Progenitor cell of endocrine pancreas (in vitro differentiated cells): ENCODE results near the gene RRP15. TPM values are rescaled to one million over a fixed set of nuclear protein-coding genes. Genes with fewer than 3 reads are reported as not detected.

Source experiments
- DNase-seq: peaks from one replicate; pipeline ENCODE4 v3.0.0; 2021; ENCODE audit warnings: low spot score; ENCODE audit not compliant: unreplicated experiment
- H3K27ac Mint-ChIP-seq: 2 replicates; pipeline ENCODE4 v1.8.0; 2021; ENCODE audit warnings: mild to moderate bottlenecking, moderate library complexity, mixed read lengths
- H3K27me3 Mint-ChIP-seq: 2 replicates; pipeline ENCODE4 v1.8.0; 2021; ENCODE audit warnings: mixed read lengths
- H3K36me3 Mint-ChIP-seq: 2 replicates; pipeline ENCODE4 v1.8.0; 2022; ENCODE audit warnings: mixed read lengths; ENCODE audit not compliant: insufficient read depth
- H3K4me1 Mint-ChIP-seq: 2 replicates; pipeline ENCODE4 v1.8.0; 2021; ENCODE audit warnings: low read depth, mixed read lengths
- H3K4me3 Mint-ChIP-seq: 2 replicates; pipeline ENCODE4 v1.8.0; 2021; ENCODE audit warnings: low read depth, mild to moderate bottlenecking, moderate library complexity, mixed read lengths
- H3K9me3 Mint-ChIP-seq: 2 replicates; pipeline ENCODE4 v1.8.0; 2021; ENCODE audit warnings: low read depth, mixed read lengths
- CTCF ChIP-seq: fragments of 200-600 bp; sonication (generic); IDR thresholded peaks from one replicate; pipeline ENCODE4 v1.5.0; 2021; ENCODE audit warnings: antibody characterized with exemption, mild to moderate bottlenecking; ENCODE audit not compliant: unreplicated experiment
- total RNA-seq: library from RNA; stranded (reverse); gene quantifications from 2 replicates; pipeline ENCODE4 v1.2.1, GENCODE V29; 2021

Gene RRP15
- total RNA-seq, 1 donor from 2014 or later = 24.6 TPM

- Mint-ChIP-seq H3K36me3 (no peaks in the 10 kb centered on the region), H3K27me3 (no peaks in the 10 kb centered on the region), H3K9me3 (no peaks in the 10 kb centered on the region), H3K27ac (no peak overlapping the region), H3K4me1 (peaks cover 16% of the 10 kb centered on the region), H3K4me3 (no peak overlapping the region)
- TF ChIP-seq CTCF = peak; percentile 57
- no peak for DNase-seq
Observed at GRCh38 chr1:218259800-218260199, 25.3 kb upstream of the RRP15 start.

- Mint-ChIP-seq H3K27me3 (no peaks in the 10 kb centered on the region), H3K27ac (no peak overlapping the region), H3K4me3 (no peak overlapping the region), H3K4me1 (peaks cover 8% of the 10 kb centered on the region), H3K9me3 (no peaks in the 10 kb centered on the region), H3K36me3 (no peaks in the 10 kb centered on the region)
- DNase-seq = no peak
- no peak for TF ChIP-seq CTCF
Observed at GRCh38 chr1:218262259-218262658, 22.8 kb upstream of the RRP15 start.

- H3K27ac Mint-ChIP-seq = no peak overlapping the region
Observed at GRCh38 chr1:218266356-218266755, 18.7 kb upstream of the RRP15 start.

GRCh38 chr1:218272366-218272765, 12.7 kb upstream of the RRP15 start:
- no peak for DNase-seq
- no peak overlapping the region for H3K27ac Mint-ChIP-seq
- no peaks in the 10 kb centered on the region for H3K36me3 Mint-ChIP-seq
- no peaks in the 10 kb centered on the region for H3K27me3 Mint-ChIP-seq
- H3K4me3 Mint-ChIP-seq = no peak overlapping the region
- TF ChIP-seq CTCF = no peak
- H3K9me3 Mint-ChIP-seq = no peaks in the 10 kb centered on the region
- H3K4me1 Mint-ChIP-seq = no peaks in the 10 kb centered on the region

More at GRCh38 chr1:218266356-218266755, 18.7 kb upstream of the RRP15 start:
- H3K9me3 Mint-ChIP-seq = no peaks in the 10 kb centered on the region
- TF ChIP-seq CTCF = no peak
- no peaks in the 10 kb centered on the region for H3K27me3 Mint-ChIP-seq
- no peaks in the 10 kb centered on the region for H3K36me3 Mint-ChIP-seq
- H3K4me3 Mint-ChIP-seq = no peak overlapping the region
- DNase-seq = no peak
- no peaks in the 10 kb centered on the region for H3K4me1 Mint-ChIP-seq

- Mint-ChIP-seq H3K4me3 (no peak overlapping the region), H3K27me3 (no peaks in the 10 kb centered on the region), H3K9me3 (no peaks in the 10 kb centered on the region), H3K36me3 (no peaks in the 10 kb centered on the region), H3K4me1 (no peaks in the 10 kb centered on the region), H3K27ac (no peak overlapping the region)
- DNase-seq = no peak
- no peak for TF ChIP-seq CTCF
Observed at GRCh38 chr1:218273762-218274479, 11.2 kb upstream of the RRP15 start.
